Measurements from ENCODE around the gene VPS26B. TPM values are rescaled to one million over a fixed set of nuclear protein-coding genes. Genes with fewer than 3 reads are reported as not detected.
"Not testable (repeated sequence)": the region's sequence is repeated elsewhere in the genome, so short reads cannot be mapped to it uniquely, and the experiment has no call there.

The VPS26B gene
- total and polyA plus RNA-seq, 8 donors, result 42.5 to 64.8 (median 55.8) TPM

- DNase-seq (no peak), ATAC-seq (no peak)
- Histone ChIP-seq H3K36me3 (peaks cover 0 to 77% of the 10 kb centered on the region in 2 donors), H3K27me3 (no peaks in the 10 kb centered on the region), H3K27ac (no peak overlapping the region), H3K4me1 (no peaks in the 10 kb centered on the region), H3K9me3 (no peaks in the 10 kb centered on the region), H3K4me3 (no peak overlapping the region)
- intact Hi-C loops (cut with DNase I), result no loop called here
- TF ChIP-seq, protein P1, sequence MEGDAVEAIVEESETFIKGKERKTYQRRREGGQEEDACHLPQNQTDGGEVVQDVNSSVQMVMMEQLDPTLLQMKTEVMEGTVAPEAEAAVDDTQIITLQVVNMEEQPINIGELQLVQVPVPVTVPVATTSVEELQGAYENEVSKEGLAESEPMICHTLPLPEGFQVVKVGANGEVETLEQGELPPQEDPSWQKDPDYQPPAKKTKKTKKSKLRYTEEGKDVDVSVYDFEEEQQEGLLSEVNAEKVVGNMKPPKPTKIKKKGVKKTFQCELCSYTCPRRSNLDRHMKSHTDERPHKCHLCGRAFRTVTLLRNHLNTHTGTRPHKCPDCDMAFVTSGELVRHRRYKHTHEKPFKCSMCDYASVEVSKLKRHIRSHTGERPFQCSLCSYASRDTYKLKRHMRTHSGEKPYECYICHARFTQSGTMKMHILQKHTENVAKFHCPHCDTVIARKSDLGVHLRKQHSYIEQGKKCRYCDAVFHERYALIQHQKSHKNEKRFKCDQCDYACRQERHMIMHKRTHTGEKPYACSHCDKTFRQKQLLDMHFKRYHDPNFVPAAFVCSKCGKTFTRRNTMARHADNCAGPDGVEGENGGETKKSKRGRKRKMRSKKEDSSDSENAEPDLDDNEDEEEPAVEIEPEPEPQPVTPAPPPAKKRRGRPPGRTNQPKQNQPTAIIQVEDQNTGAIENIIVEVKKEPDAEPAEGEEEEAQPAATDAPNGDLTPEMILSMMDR (IDR thresholded peaks at IDR 0.05), result no peak
These were observed 42.8 kb upstream of the VPS26B start for GRCh38 chr11:134181707-134182106.

DNA sequence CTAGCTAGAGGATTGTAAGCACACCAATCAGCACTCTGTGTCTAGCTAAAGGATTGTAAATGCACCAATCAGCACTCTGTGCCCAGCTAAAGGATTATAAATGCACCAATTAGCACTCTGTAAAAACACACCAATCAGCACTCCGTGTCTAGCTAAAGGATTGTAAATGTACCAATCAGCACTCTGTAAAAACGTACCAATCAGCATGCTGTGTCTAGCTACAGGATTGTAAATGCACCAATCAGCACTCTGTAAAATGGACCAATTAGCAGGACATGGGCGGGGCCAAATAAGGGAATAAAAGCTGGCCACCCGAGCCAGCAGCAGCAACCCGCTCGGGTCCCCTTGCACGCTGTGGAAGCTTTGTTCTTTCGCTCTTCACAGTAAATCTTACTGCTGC, 36.4 kb upstream of the VPS26B start:
- H3K27ac ChIP-seq; H3K9me3 ChIP-seq; ATAC-seq; intact Hi-C loops (cut with DNase I); DNase-seq; H3K27me3 ChIP-seq; H3K4me1 ChIP-seq; H3K4me3 ChIP-seq: not testable (repeated sequence)
- H3K36me3 ChIP-seq, result peaks cover 0 to 89% of the 10 kb centered on the region in 2 donors

- Histone ChIP-seq H3K4me3 (no peak overlapping the region), H3K9me3 (no peaks in the 10 kb centered on the region), H3K27ac (no peak overlapping the region), H3K27me3 (no peaks in the 10 kb centered on the region), H3K4me1 (no peaks in the 10 kb centered on the region), H3K36me3 (peaks cover 0 to 67% of the 10 kb centered on the region in 2 donors)
- intact Hi-C loops (cut with DNase I), result no loop called here
- ATAC-seq (no peak), DNase-seq (no peak)
- TF ChIP-seq, protein P1 (IDR thresholded peaks at IDR 0.05), result no peak
These were observed 27.7 kb upstream of the VPS26B start for GRCh38 chr11:134196756-134197155.

GRCh38 chr11:134199531-134199930, 24.9 kb upstream of the VPS26B start:
- intact Hi-C loops (cut with DNase I), result no loop called here
- Histone ChIP-seq H3K9me3 (no peaks in the 10 kb centered on the region), H3K27ac (no peak overlapping the region), H3K36me3 (peaks cover 0 to 67% of the 10 kb centered on the region in 2 donors), H3K4me3 (no peak overlapping the region), H3K4me1 (no peaks in the 10 kb centered on the region), H3K27me3 (no peaks in the 10 kb centered on the region)
- ATAC-seq (no peak), DNase-seq (no peak)
- TF ChIP-seq, protein P1 (IDR thresholded peaks at IDR 0.05), result no peak

GRCh38 chr11:134200688-134201087, 23.8 kb upstream of the VPS26B start:
- Histone ChIP-seq H3K9me3 (no peaks in the 10 kb centered on the region), H3K27ac (no peak overlapping the region), H3K4me1 (no peaks in the 10 kb centered on the region), H3K27me3 (no peaks in the 10 kb centered on the region), H3K4me3 (no peak overlapping the region), H3K36me3 (peaks cover 0 to 70% of the 10 kb centered on the region in 2 donors)
- no peak for ATAC-seq
- TF ChIP-seq, protein P1 (IDR thresholded peaks at IDR 0.05), result no peak
- intact Hi-C loops (cut with DNase I), result no loop called here
- DNase-seq, result no peak

- no peak for ATAC-seq
- TF ChIP-seq, protein P1 (IDR thresholded peaks at IDR 0.05), result no peak
- Histone ChIP-seq H3K36me3 (peaks cover 0 to 72% of the 10 kb centered on the region in 2 donors), H3K9me3 (no peaks in the 10 kb centered on the region), H3K27ac (no peak overlapping the region), H3K4me3 (no peak overlapping the region), H3K4me1 (no peaks in the 10 kb centered on the region), H3K27me3 (no peaks in the 10 kb centered on the region)
- DNase-seq, result no peak
- intact Hi-C loops (cut with DNase I), result no loop called here
These were observed 21.8 kb upstream of the VPS26B start for GRCh38 chr11:134202661-134203060.
